Activated CD4-positive, alpha-beta T cell treated with anti-CD3 and anti-CD28 coated beads, Interleukin-2, amount 50 U/mL, for 16 hours (primary cell): ENCODE measurements around the gene SMARCC1.

Experiments used
- DNase-seq: peaks from one replicate; pipeline ENCODE4 v3.0.0-alpha.2; 2020

The SMARCC1 gene

GRCh38 chr3:47536221-47536891, 245.3 kb downstream of the SMARCC1 start:
- no peak for DNase-seq
